A549 (cell line): Measurements from ENCODE around the gene TMEM138. TPM values are rescaled to one million over a fixed set of nuclear protein-coding genes. Genes with fewer than 3 reads are reported as not detected.

Experiments used
- ATAC-seq, 2 experiments: fragments of 200-7000 bp in 1 of 2; fragments of >200 bp in 1 of 2; cut with Nextera tagmentation in 1 of 2; cut with Tn5 transposase in 1 of 2; 3 replicates each; pipeline versions ENCODE4 v1.8.0 to v1.9.1; 2018 to 2020; ENCODE audit warnings: mild to moderate bottlenecking in 1 of 2, moderate library complexity in 1 of 2
- CTCF ChIA-PET: fragments of 300-600 bp; sonication (Branson Sonifier 250); formaldehyde crosslinking; extraction: SDS; loops from one replicate; lab custom pipeline; 2021; ENCODE audit warnings: antibody characterized with exemption, inconsistent platforms; lab: Yijun Ruan, JAX
- POLR2A ChIA-PET: fragments of 350-600 bp; formaldehyde crosslinking; extraction: SDS; loops from one replicate; lab custom pipeline; 2021; ENCODE audit warnings: antibody characterized with exemption, inconsistent platforms; lab: Yijun Ruan, JAX
- DNase-seq, 2 experiments: peaks; one replicate each; pipeline versions ENCODE4 v3.0.0 to v3.0.0-alpha.2; 2011 to 2016; ENCODE audit warnings: low read depth in 1 of 2, low spot score in 1 of 2
- FAIRE-seq: peaks from 2 replicates; lab custom pipeline; 2011; peaks lifted over from hg19 to GRCh38; lab: Jason Lieb, UNC
- H3K27ac ChIP-seq, 2 experiments: fragments of >200 bp; sonication (Bioruptor Twin); formaldehyde crosslinking; 3 replicates each; pipeline ENCODE4 v1.5.1; 2016 to 2017
- H3K4me1 ChIP-seq: fragments of >200 bp; sonication (Bioruptor Twin); formaldehyde crosslinking; 3 replicates; pipeline ENCODE4 v1.6.1; 2016
- H3K4me2 ChIP-seq: fragments of >200 bp; sonication (Bioruptor Twin); formaldehyde crosslinking; 3 replicates; pipeline ENCODE4 v1.6.1; 2016
- H3K4me3 ChIP-seq: fragments of >200 bp; sonication (Bioruptor Twin); formaldehyde crosslinking; 3 replicates; pipeline ENCODE4 v1.5.1; 2016
- H3K9me3 ChIP-seq: fragments of >200 bp; sonication (Bioruptor Twin); formaldehyde crosslinking; 3 replicates; pipeline ENCODE4 v1.6.1; 2016
- CBX8 ChIP-seq: fragments of 200-600 bp; sonication (generic); IDR thresholded peaks from 2 replicates; pipeline ENCODE4 v1.6.1; 2016
- CEBPB ChIP-seq, 2 experiments: fragments of >200 bp in 1 of 2; sonication (Bioruptor Twin) in 1 of 2; formaldehyde crosslinking in 1 of 2; IDR thresholded peaks; 2 replicates each; pipeline ENCODE4 v1.6.1; 2012 to 2016
- FOSB ChIP-seq: fragments of 250-450 bp; sonication (Bioruptor Pico); IDR thresholded peaks from 2 replicates; pipeline ENCODE4 v1.5.0; 2020; ENCODE audit warnings: mild to moderate bottlenecking, moderate library complexity
- FOSL2 ChIP-seq, 2 experiments: fragments of 450-650 bp in 1 of 2; fragments of >200 bp in 1 of 2; sonication (Bioruptor Twin) in 1 of 2; formaldehyde crosslinking; IDR thresholded peaks; 2 replicates each; pipeline versions ENCODE4 v1.5.0 to v1.6.1; 2016 to 2020; ENCODE audit warnings: mild to moderate bottlenecking in 1 of 2, moderate library complexity in 1 of 2
- HDAC2 ChIP-seq: fragments of 200-600 bp; sonication (generic); IDR thresholded peaks from 2 replicates; pipeline ENCODE4 v1.6.1; 2016
- JUN ChIP-seq, 2 experiments: fragments of >200 bp; sonication (Bioruptor Twin); formaldehyde crosslinking; IDR thresholded peaks; 2 replicates in 1 of 2; 3 replicates in 1 of 2; pipeline ENCODE4 v1.6.1; 2016 to 2017
- KDM1A ChIP-seq: fragments of 200-600 bp; sonication (generic); IDR thresholded peaks from 2 replicates; pipeline ENCODE4 v1.6.1; 2016; ENCODE audit warnings: low read depth, mild to moderate bottlenecking
- MYC ChIP-seq: IDR thresholded peaks from 2 replicates; pipeline ENCODE4 v1.6.1; 2012; ENCODE audit warnings: mild to moderate bottlenecking, inconsistent platforms, low read length, improper control_type of control experiment, borderline replicate concordance
- RARB ChIP-seq: fragments of 250-450 bp; sonication (Bioruptor Pico); IDR thresholded peaks from 2 replicates; pipeline ENCODE4 v1.8.0; 2021; ENCODE audit warnings: mild to moderate bottlenecking, moderate library complexity
- RFX5 ChIP-seq: fragments of 450-650 bp; IDR thresholded peaks from 2 replicates; pipeline ENCODE4 v1.7.1; 2014; ENCODE audit warnings: antibody characterized with exemption, mild to moderate bottlenecking, moderate library complexity
- RNF2 ChIP-seq: fragments of 200-600 bp; sonication (generic); IDR thresholded peaks from 2 replicates; pipeline ENCODE4 v1.6.1; 2016; ENCODE audit warnings: low read depth, mild to moderate bottlenecking, antibody characterized with exemption, moderate library complexity, borderline replicate concordance
- WGBS: methylation state at CpG from one replicate; pipeline ENCODE4 v1.1.6; 2017; ENCODE audit errors: missing lambda C conversion rate; 5-methylcytosine and 5-hydroxymethylcytosine counted together
- polyA plus RNA-seq, 4 experiments: library from polyadenylated mRNA; depleted of rRNA in 3 of 4; stranded (reverse); fragments of >200 nt; fragmentation: RNase III in 1 of 4; extraction: RNeasy Plus Mini Kit Qiagen cat#74134 plus additional on column Dnase treatment in 1 of 4; gene quantifications; 2 replicates in 3 of 4; 3 replicates in 1 of 4; pipeline ENCODE4 v1.2.3, GENCODE V29; 2011 to 2017
- TF ChIP-seq, protein P1 (sequence below): fragments of >200 bp; sonication (Bioruptor Twin); formaldehyde crosslinking; IDR thresholded peaks from 3 replicates; pipeline ENCODE4 v1.6.1; 2016
- TF ChIP-seq, protein P2 (sequence below): fragments of 200-600 bp; sonication (generic); IDR thresholded peaks from 2 replicates; pipeline ENCODE4 v1.6.1; 2016; ENCODE audit warnings: antibody characterized with exemption, mild to moderate bottlenecking, moderate library complexity
- TF ChIP-seq, protein P3 (sequence below): IDR thresholded peaks from 2 replicates; pipeline ENCODE4 v1.6.1; 2012

TMEM138 gene
- polyA plus RNA-seq, 2 of the 4 experiments (the other 2 are of a cell fraction): 80.3 to 143 TPM

DNA sequence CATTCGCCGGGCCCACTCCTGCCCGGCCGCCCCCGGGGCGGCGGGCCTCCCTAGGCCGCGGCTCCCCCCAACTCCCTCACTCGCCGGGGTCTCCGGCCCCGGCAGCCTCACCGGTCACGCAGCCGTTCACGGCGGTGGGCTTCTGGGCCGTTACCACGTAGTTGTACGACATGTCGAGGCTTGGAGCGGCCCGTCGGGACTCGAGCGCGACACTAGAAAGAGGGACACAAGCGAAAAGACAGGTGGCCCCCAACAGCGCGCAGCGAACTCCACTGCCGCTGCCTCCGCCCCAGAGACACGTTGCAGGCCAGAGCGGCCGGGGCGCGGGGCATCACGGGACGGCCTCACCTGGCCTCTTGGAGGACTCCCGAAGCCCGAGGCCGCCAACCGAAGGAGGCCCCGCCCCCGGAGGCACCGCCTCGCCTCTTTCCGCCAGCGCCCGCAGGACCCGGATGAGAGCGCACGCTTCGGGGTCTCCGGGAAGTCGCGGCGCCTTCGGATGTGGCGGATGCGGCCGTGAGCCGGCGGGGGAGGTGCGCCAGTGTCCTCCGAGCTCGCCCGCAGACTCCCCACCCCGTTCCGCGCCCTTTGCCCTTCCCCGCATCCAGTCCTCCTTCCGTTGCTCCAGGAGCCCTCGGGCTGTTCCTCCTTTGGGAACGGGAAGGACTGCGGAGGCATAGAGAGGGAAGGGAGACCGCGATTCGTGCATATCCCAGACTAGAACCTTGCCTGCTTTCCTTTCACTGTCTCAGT lies 29.2 kb upstream of the TMEM138 start, which contains the start of the genes DDB1 and TKFC (continued):
- TF ChIP-seq, protein P1, sequence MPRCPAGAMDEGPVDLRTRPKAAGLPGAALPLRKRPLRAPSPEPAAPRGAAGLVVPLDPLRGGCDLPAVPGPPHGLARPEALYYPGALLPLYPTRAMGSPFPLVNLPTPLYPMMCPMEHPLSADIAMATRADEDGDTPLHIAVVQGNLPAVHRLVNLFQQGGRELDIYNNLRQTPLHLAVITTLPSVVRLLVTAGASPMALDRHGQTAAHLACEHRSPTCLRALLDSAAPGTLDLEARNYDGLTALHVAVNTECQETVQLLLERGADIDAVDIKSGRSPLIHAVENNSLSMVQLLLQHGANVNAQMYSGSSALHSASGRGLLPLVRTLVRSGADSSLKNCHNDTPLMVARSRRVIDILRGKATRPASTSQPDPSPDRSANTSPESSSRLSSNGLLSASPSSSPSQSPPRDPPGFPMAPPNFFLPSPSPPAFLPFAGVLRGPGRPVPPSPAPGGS: peak; percentile 91
- TF ChIP-seq RARB (CRISPR knock-in tag) (no peak), HDAC2 (no peak), RNF2 (no peak), JUN (IDR thresholded peaks at IDR 0.05) (peak; percentile 92 to 98), FOSB (CRISPR knock-in tag) (no peak), CEBPB (IDR thresholded peaks at IDR 0.05) (no peak)
- TF ChIP-seq, protein P2, sequence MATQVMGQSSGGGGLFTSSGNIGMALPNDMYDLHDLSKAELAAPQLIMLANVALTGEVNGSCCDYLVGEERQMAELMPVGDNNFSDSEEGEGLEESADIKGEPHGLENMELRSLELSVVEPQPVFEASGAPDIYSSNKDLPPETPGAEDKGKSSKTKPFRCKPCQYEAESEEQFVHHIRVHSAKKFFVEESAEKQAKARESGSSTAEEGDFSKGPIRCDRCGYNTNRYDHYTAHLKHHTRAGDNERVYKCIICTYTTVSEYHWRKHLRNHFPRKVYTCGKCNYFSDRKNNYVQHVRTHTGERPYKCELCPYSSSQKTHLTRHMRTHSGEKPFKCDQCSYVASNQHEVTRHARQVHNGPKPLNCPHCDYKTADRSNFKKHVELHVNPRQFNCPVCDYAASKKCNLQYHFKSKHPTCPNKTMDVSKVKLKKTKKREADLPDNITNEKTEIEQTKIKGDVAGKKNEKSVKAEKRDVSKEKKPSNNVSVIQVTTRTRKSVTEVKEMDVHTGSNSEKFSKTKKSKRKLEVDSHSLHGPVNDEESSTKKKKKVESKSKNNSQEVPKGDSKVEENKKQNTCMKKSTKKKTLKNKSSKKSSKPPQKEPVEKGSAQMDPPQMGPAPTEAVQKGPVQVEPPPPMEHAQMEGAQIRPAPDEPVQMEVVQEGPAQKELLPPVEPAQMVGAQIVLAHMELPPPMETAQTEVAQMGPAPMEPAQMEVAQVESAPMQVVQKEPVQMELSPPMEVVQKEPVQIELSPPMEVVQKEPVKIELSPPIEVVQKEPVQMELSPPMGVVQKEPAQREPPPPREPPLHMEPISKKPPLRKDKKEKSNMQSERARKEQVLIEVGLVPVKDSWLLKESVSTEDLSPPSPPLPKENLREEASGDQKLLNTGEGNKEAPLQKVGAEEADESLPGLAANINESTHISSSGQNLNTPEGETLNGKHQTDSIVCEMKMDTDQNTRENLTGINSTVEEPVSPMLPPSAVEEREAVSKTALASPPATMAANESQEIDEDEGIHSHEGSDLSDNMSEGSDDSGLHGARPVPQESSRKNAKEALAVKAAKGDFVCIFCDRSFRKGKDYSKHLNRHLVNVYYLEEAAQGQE: 0 out of 2 replicates have a peak, but pooled peaks have one; percentile 16
- TF ChIP-seq, all 56 proteins: peak for 11

DNA sequence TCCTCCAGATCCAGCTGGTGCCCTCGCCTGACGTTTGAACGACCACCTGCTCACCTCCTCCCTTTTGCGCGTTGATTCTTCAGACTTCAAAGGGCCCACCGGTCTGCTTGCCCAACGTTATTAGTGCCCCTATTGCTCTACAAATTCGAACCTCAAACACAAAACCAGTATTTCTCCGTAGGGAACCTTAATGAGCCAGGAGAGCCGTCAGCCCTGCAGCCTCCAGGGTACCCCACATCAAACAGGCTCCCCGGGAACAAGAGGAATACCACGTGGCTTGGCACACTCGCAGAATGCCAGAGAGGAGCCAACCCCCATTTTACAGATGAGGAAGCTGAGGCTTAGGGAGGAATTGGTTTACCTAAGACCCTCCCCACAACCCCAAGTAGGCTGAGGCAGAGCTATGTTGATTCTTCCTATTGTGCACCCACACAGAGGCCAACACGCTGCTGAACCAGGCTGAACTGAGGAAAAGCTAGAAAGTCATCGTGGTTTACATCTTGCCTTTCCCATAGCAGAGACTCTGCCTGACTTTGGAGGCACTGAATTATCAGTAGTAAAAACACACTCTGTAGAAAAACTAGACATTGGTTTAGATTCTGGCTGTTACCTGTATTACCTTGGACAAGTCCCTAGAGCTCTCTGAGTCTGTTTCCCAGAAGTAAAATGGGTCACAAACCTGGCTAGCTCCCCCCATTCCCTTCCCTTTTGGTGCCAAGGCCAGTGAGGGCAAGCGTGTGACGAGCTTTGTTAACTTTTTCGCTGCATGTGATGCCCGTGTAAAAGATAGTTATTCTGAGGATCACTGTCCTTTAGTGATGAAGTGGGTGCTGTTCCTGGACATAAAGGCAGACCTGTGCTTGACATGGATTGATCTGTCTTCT lies 28.4 kb upstream of the TMEM138 start:
- DNase-seq: no peak
- peaks cover 35% of the 10 kb centered on the region for H3K4me1 ChIP-seq
- no peak for ATAC-seq
- peak overlapping the region; percentile 80 for H3K4me2 ChIP-seq
- H3K9me3 ChIP-seq: no peaks in the 10 kb centered on the region
- TF ChIP-seq, protein P3, sequence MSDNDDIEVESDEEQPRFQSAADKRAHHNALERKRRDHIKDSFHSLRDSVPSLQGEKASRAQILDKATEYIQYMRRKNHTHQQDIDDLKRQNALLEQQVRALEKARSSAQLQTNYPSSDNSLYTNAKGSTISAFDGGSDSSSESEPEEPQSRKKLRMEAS: peak; percentile 40
- TF ChIP-seq KDM1A (peak; percentile 81; the same call in 1 of the 2 replicates), MYC (peak; percentile 80), CBX8 (no peak)
- FAIRE-seq: no peak
- H3K4me3 ChIP-seq: peak overlapping the region; percentile 96
- CTCF ChIA-PET: interaction anchor here (1.0 to 10.9 kb wide), 11 partner anchors 12 to 143 kb away, joined by 3 to 552 read pairs (median 5); partner anchors contain the start of genes CYB561A3, TMEM138 and TMEM216
- POLR2A ChIA-PET: interaction anchor here (1.1 to 7.9 kb wide), 6 partner anchors 11 to 59 kb away, joined by 3 to 67 read pairs (median 6); partner anchors contain the start of genes CYB561A3, TMEM138 and TMEM216
- peak overlapping the region; percentile 93 to 96 for H3K27ac ChIP-seq
- WGBS: 34% methylated on average over 17 of the region's 19 CpGs

DNA sequence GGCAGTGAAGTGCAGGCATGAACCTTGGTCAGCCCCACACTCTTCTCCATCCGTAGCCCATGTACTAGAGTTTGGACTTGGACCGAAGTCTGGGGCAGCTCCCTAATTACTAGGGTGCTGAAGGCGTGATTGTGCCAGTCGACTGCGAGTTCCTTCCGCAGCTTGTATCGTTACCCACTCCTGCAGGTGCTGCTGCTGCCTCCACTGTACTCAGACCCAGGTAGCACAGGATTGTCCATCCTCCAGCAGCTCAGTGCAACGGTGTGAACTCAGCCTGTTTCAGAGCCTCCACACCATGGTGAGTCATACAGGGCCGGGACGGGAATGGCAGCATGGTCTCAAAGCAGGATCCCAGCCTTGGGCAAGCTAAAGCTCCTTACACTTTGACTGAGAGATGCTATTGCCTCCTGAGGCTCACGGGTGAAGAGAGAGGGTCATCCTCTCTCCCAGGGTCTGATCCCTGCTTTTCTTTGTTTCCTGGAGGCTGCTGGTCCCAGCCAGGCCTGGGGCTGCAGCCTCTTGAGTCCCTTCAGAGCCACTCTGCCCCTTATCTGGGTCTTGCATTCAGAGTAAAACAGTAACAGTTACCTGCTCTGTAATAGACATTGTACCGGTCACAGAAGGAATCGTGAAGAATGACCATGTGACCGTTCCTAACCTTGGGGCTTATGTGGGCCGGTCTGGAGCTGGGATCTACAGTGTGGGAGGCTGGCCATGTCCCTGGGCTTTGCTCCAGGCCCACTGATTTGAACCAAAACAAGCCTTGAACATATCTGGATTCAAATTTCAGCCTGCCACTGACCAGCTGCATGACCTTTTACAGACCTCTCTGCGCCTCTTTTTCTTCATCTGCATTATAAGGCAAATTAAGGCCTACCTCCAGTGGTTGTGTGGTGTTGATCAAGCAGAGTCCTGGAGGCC lies 27.5 kb upstream of the TMEM138 start:
- H3K4me2 ChIP-seq: peak overlapping the region; percentile 80
- no peaks in the 10 kb centered on the region for H3K9me3 ChIP-seq
- H3K4me1 ChIP-seq: peaks cover 35% of the 10 kb centered on the region
- CTCF ChIA-PET: interaction anchor here (1.3 to 10.9 kb wide), 10 partner anchors 8 to 142 kb away, joined by 3 to 552 read pairs (median 14); partner anchors contain the start of genes CYB561A3, TMEM138 and TMEM216
- FAIRE-seq (no peak), ATAC-seq (no peak), DNase-seq (no peak)
- WGBS: 88% methylated on average over 16 of the region's 16 CpGs
- POLR2A ChIA-PET: interaction anchor here (1.6 to 7.9 kb wide), 5 partner anchors 26 to 58 kb away, joined by 5 to 67 read pairs (median 7); partner anchors contain the start of genes CYB561A3, TMEM138 and TMEM216
- peak overlapping the region; percentile 93 to 96; a peak in 5 of 6 replicates for H3K27ac ChIP-seq
- no peak overlapping the region for H3K4me3 ChIP-seq
- no peak for TF ChIP-seq FOSL2 (IDR thresholded peaks at IDR 0.05)
- TF ChIP-seq FOSL2 (CRISPR knock-in tag; IDR thresholded peaks at IDR 0.05): peak; percentile 29; the same call in 1 of the 2 replicates
- TF ChIP-seq RFX5: no peak
